ENCODE results near the gene CSK. TPM values are rescaled to one million over a fixed set of nuclear protein-coding genes. Genes with fewer than 3 reads are reported as not detected.

CSK gene
- total and polyA plus RNA-seq, 2 of the 8 experiments (the other 6 are each of a cell fraction or from before 2014, with no cell fraction given), result 13.7 to 50.2 TPM

- Histone ChIP-seq H3K36me3 (ENCODE audit: control insufficient read depth in 2 of 4, insufficient read depth in 4 of 4, low read length in 3 of 4) (no peaks in the 10 kb centered on the region), H3K79me1 (ENCODE audit: low read depth, low read length) (no peaks in the 10 kb centered on the region), H2BK120ac (replicated peaks; ENCODE audit: low read depth, low read length) (no peak overlapping the region), H4K8ac (ENCODE audit: extremely low read depth, insufficient read depth, low read length) (no peak overlapping the region), H3K79me2 (ENCODE audit: control insufficient read depth in 1 of 2, insufficient read depth in 2 of 2, low read length in 2 of 2) (no peaks in the 10 kb centered on the region), H3K14ac (ENCODE audit: insufficient read length) (no peak overlapping the region), H2AK5ac (ENCODE audit: low read depth, low read length) (no peak overlapping the region), H2BK12ac (ENCODE audit: low read depth, low read length) (no peak overlapping the region), H2AFZ (ENCODE audit: low read length) (no peak overlapping the region), H3K4me1 (replicated peaks in 1 of 4; ENCODE audit: control insufficient read depth in 3 of 4, insufficient read depth in 4 of 4, low read length in 3 of 4) (peaks cover 0 to 14% (median 5%) of the 10 kb centered on the region in 4 experiments; a peak in 4 of 7 replicates), H3K27me3 (replicated peaks in 1 of 4; ENCODE audit: control insufficient read depth in 3 of 4, extremely low read depth in 1 of 4, insufficient read depth in 3 of 4, low read length in 3 of 4) (peaks cover 4 to 46% (median 29%) of the 10 kb centered on the region in 4 experiments), H3K9me3 (ENCODE audit: insufficient read depth in 2 of 2, low read depth in 1 of 2, low read length in 1 of 2) (no peaks in the 10 kb centered on the region), H4K20me1 (replicated peaks in 1 of 2; ENCODE audit: control insufficient read depth in 1 of 2, insufficient read depth in 2 of 2, low read length in 2 of 2) (peaks cover 0 to under 1% of the 10 kb centered on the region in 2 experiments), H3K18ac (ENCODE audit: extremely low read depth, low read length) (no peak overlapping the region), H3K4me3 (ENCODE audit: extremely low read depth in 1 of 4, insufficient read depth in 2 of 4, low read depth in 3 of 4, low read length in 4 of 4) (no peak overlapping the region), H3K56ac (replicated peaks; ENCODE audit: insufficient read length, low read depth, low read length) (no peak overlapping the region), H3K4ac (replicated peaks; ENCODE audit: insufficient read length, low read depth, low read length) (no peak overlapping the region), H3K23me2 (ENCODE audit: low read depth, low read length) (0 out of 2 replicates have a peak, but pooled peaks cover 4% of the 10 kb centered on the region), H3K4me2 (ENCODE audit: insufficient read depth in 1 of 2, low read depth in 2 of 2, low read length in 2 of 2) (no peak overlapping the region), H4K91ac (replicated peaks; ENCODE audit: insufficient read length, low read length) (no peak overlapping the region), H2BK15ac (ENCODE audit: low read length) (no peak overlapping the region), H3K23ac (ENCODE audit: insufficient read length) (no peak overlapping the region), H2BK5ac (ENCODE audit: low read depth, low read length) (no peak overlapping the region), H4K5ac (ENCODE audit: insufficient read length, low read depth, low read length) (no peak overlapping the region), H3K9ac (replicated peaks in 1 of 4; ENCODE audit: extremely low read depth in 1 of 4, low read depth in 3 of 4, low read length in 3 of 4) (no peak overlapping the region), H2BK20ac (ENCODE audit: low read length) (no peak overlapping the region), H3K27ac (ENCODE audit: low read depth, low read length) (no peak overlapping the region)
- WGBS, 2 experiments (ENCODE audit: extremely low coverage in 1 of 2, insufficient coverage in 1 of 2, insufficient read length in 1 of 2, insufficient replicate concordance in 2 of 2, low coverage in 1 of 2, low lambda C conversion rate in 2 of 2, missing lambda C conversion rate in 1 of 2), result 80% methylated on average over 6 of the region's 6 CpGs; no CpG with 5 or more reads in 1 of the 2 experiments
- POLR2A ChIA-PET (ENCODE audit: partially characterized antibody), result interaction anchor here (1.2 kb wide), 1 partner anchor 15 kb away, joined by 3 read pairs; no protein-coding TSS in a partner anchor
- DNase-seq (ENCODE audit: low read depth in 1 of 2, low spot score in 2 of 2), result no peak
- no peak for FAIRE-seq
- CTCF ChIA-PET (ENCODE audit: partially characterized antibody), result interaction anchor here (0.6 to 15.7 kb wide), 5 partner anchors 14 to 78 kb away, joined by 3 to 135 read pairs (median 3); no protein-coding TSS in a partner anchor
- no peak for TF ChIP-seq GABPA (IDR thresholded peaks at IDR 0.05; ENCODE audit: borderline replicate concordance, insufficient read depth, low read length)
- TF ChIP-seq BACH1 (IDR thresholded peaks at IDR 0.05; ENCODE audit: low read length), result no peak
- TF ChIP-seq SP1 (IDR thresholded peaks at IDR 0.05; ENCODE audit: low read depth, low read length), result no peak
- no peak for TF ChIP-seq TAF1 (IDR thresholded peaks at IDR 0.05; ENCODE audit: low read depth, low read length)
- TF ChIP-seq RXRA (IDR thresholded peaks at IDR 0.05; ENCODE audit: insufficient read depth, low read depth, low read length), result no peak
- no peak for TF ChIP-seq SAP30 (IDR thresholded peaks at IDR 0.05; ENCODE audit: insufficient read depth, insufficient replicate concordance, low read length)
- TF ChIP-seq POU5F1 (IDR thresholded peaks at IDR 0.05; ENCODE audit: low read depth, low read length), result no peak
- no peak for TF ChIP-seq POLR2AphosphoS5 (IDR thresholded peaks at IDR 0.05; ENCODE audit: low read depth, low read length)
- TF ChIP-seq E2F6 (IDR thresholded peaks at IDR 0.05), result no peak
- TF ChIP-seq HDAC6 (IDR thresholded peaks at IDR 0.05; ENCODE audit: low read depth, low read length), result no peak
- TF ChIP-seq ZNF274 (IDR thresholded peaks at IDR 0.05; ENCODE audit: borderline replicate concordance, extremely low read depth, low read length), result no peak
- no peak for TF ChIP-seq TAF7 (optimal IDR thresholded peaks at IDR 0.05; ENCODE audit: borderline replicate concordance, low read depth, low read length)
- no peak for TF ChIP-seq RBBP5 (IDR thresholded peaks at IDR 0.05; ENCODE audit: borderline replicate concordance, low read depth, low read length)
- TF ChIP-seq RFX5 (IDR thresholded peaks at IDR 0.05; ENCODE audit: borderline replicate concordance, low read depth, low read length), result no peak
These were observed 41.4 kb downstream of the CSK start for GRCh38 chr15:74823324-74823723.
